ENCODE measurements around the gene TAS1R3.
A peak's percentile ranks its signal among the peaks of the same experiment; 100 is the strongest.

Gene TAS1R3

DNA sequence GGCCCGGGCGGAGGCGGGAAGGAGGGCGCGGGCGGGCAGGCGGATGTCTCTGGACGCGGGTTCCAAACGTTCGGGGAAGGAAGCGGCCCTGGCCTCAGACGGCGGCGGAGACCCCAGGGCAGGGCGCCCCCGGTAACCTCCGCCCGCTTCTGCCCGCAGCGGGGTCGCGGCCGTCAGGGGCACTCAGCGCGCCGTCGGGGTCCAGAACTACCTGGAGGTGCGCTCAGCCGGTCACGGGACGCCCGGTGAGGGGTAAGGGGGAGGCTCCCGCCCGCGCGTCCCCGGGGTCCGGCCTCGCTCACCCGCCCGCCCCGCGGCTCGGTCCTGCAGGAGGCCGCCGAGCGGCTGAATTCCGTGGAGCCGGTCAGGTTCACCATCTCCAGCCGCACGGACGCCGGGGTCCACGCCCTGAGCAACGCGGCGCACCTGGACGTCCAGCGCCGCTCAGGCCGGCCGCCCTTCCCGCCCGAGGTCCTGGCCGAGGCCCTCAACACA is 22.3 kb upstream of the TAS1R3 start:
- TF ChIP-seq TAF1 (IDR thresholded peaks at IDR 0.05; ENCODE audit: borderline replicate concordance, insufficient read depth, low read length) (no peak), FOXP2 (optimal IDR thresholded peaks at IDR 0.05; ENCODE audit: borderline replicate concordance, extremely low read depth, extremely low read length, insufficient read depth) (no peak), SIN3A (IDR thresholded peaks at IDR 0.05; ENCODE audit: borderline replicate concordance, insufficient read depth, low read length) (no peak), POLR2AphosphoS5 (IDR thresholded peaks at IDR 0.05; ENCODE audit: low read depth, low read length) (no peak)

DNA sequence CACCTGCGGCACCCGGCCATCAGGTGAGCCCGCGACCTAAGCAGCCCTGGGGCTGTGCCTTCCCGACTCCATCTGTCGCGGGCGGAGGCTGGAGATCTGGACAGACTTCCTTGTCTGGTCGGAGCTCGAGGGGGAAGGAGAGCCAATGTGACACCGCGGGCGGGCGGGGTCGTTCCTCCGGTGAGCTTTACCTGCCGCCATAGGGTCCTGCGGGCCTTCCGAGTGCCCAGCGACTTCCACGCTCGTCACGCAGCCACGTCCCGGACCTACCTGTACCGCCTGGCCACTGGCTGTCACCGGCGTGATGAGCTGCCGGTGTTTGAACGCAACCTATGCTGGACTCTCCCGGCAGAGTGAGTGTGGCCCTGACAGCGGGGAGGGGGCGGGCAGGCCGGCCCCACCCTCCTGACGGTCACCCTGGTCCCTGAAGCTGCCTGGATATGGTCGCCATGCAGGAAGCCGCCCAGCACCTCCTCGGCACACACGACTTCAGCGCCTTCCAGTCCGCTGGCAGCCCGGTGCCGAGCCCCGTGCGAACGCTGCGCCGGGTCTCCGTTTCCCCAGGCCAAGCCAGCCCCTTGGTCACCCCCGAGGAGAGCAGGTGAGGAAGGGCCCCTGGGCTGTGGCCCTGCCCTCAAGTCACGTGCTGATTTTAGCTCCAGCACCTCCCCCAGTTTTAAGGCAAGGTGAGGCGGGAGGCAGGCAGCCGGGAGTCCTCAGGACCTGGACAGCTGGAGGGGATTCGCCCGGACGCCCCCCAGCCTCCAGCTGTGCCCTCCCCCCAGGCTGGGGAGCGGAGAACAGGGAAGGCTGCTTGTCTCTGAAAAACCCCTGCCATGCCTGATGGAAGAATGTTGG is 21.6 kb upstream of the TAS1R3 start:
- no peak for TF ChIP-seq TAF1 (IDR thresholded peaks at IDR 0.05; ENCODE audit: borderline replicate concordance, insufficient read depth, low read length)
- 0 out of 2 replicates have a peak, but pooled peaks have one; percentile 36 for TF ChIP-seq POLR2AphosphoS5 (IDR thresholded peaks at IDR 0.05; ENCODE audit: low read depth, low read length)
- TF ChIP-seq, protein P1, sequence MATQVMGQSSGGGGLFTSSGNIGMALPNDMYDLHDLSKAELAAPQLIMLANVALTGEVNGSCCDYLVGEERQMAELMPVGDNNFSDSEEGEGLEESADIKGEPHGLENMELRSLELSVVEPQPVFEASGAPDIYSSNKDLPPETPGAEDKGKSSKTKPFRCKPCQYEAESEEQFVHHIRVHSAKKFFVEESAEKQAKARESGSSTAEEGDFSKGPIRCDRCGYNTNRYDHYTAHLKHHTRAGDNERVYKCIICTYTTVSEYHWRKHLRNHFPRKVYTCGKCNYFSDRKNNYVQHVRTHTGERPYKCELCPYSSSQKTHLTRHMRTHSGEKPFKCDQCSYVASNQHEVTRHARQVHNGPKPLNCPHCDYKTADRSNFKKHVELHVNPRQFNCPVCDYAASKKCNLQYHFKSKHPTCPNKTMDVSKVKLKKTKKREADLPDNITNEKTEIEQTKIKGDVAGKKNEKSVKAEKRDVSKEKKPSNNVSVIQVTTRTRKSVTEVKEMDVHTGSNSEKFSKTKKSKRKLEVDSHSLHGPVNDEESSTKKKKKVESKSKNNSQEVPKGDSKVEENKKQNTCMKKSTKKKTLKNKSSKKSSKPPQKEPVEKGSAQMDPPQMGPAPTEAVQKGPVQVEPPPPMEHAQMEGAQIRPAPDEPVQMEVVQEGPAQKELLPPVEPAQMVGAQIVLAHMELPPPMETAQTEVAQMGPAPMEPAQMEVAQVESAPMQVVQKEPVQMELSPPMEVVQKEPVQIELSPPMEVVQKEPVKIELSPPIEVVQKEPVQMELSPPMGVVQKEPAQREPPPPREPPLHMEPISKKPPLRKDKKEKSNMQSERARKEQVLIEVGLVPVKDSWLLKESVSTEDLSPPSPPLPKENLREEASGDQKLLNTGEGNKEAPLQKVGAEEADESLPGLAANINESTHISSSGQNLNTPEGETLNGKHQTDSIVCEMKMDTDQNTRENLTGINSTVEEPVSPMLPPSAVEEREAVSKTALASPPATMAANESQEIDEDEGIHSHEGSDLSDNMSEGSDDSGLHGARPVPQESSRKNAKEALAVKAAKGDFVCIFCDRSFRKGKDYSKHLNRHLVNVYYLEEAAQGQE (IDR thresholded peaks at IDR 0.05; ENCODE audit: insufficient read depth in 1 of 2, low read depth in 2 of 2, low read length in 2 of 2): no peak
- no peak for TF ChIP-seq FOXP2 (optimal IDR thresholded peaks at IDR 0.05; ENCODE audit: borderline replicate concordance, extremely low read depth, extremely low read length, insufficient read depth)
- TF ChIP-seq SIN3A (IDR thresholded peaks at IDR 0.05; ENCODE audit: borderline replicate concordance, insufficient read depth, low read length): no peak

DNA sequence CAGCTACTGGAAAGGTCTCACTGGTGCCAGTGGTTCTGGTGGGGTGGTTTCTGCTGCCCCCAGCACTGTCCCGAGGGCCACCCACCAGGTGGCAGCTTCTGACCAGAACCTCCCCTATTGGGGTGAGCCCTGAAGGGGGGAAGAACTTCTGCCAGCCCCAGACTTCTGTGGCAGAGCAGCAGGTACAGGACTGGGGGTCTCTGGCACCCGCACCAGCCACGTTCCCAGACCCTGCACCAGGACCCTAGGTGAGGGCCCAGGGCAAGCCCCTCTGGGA is 21.0 kb upstream of the TAS1R3 start:
- TF ChIP-seq, protein P1 (IDR thresholded peaks at IDR 0.05; ENCODE audit: insufficient read depth in 1 of 2, low read depth in 2 of 2, low read length in 2 of 2): no peak
- TF ChIP-seq TAF1 (IDR thresholded peaks at IDR 0.05; ENCODE audit: borderline replicate concordance, insufficient read depth, low read length): no peak
- TF ChIP-seq POLR2AphosphoS5 (IDR thresholded peaks at IDR 0.05; ENCODE audit: low read depth, low read length): no peak
- TF ChIP-seq SIN3A (IDR thresholded peaks at IDR 0.05; ENCODE audit: borderline replicate concordance, insufficient read depth, low read length): no peak
- no peak for TF ChIP-seq FOXP2 (optimal IDR thresholded peaks at IDR 0.05; ENCODE audit: borderline replicate concordance, extremely low read depth, extremely low read length, insufficient read depth)

DNA sequence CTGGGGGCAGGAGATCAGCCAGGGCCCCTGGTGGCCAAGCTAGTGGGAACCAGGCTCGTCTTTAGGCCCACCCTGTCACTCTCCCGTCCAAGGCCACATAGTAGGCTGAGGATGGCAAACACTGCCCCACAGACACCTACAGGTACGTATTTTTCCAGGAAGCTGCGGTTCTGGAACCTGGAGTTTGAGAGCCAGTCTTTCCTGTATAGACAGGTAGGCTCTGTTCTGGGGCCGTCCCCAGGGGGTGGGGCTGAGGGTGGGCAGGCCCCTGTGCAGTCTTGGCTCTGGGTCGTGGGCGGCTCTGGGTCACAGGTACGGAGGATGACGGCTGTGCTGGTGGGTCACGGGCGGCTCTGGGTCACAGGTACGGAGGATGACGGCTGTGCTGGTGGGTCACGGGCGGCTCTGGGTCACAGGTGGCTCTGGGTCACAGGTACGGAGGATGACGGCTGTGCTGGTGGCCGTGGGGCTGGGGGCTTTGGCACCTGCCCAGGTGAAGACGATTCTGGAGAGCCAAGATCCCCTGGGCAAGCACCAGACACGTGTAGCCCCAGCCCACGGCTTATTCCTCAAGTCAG is 20.5 kb upstream of the TAS1R3 start:
- no peak for TF ChIP-seq TAF1 (IDR thresholded peaks at IDR 0.05; ENCODE audit: borderline replicate concordance, insufficient read depth, low read length)
- no peak for TF ChIP-seq SIN3A (IDR thresholded peaks at IDR 0.05; ENCODE audit: borderline replicate concordance, insufficient read depth, low read length)
- TF ChIP-seq, protein P1 (IDR thresholded peaks at IDR 0.05; ENCODE audit: insufficient read depth in 1 of 2, low read depth in 2 of 2, low read length in 2 of 2): no peak
- TF ChIP-seq POLR2AphosphoS5 (IDR thresholded peaks at IDR 0.05; ENCODE audit: low read depth, low read length): no peak
- TF ChIP-seq FOXP2 (optimal IDR thresholded peaks at IDR 0.05; ENCODE audit: borderline replicate concordance, extremely low read depth, extremely low read length, insufficient read depth): no peak

DNA sequence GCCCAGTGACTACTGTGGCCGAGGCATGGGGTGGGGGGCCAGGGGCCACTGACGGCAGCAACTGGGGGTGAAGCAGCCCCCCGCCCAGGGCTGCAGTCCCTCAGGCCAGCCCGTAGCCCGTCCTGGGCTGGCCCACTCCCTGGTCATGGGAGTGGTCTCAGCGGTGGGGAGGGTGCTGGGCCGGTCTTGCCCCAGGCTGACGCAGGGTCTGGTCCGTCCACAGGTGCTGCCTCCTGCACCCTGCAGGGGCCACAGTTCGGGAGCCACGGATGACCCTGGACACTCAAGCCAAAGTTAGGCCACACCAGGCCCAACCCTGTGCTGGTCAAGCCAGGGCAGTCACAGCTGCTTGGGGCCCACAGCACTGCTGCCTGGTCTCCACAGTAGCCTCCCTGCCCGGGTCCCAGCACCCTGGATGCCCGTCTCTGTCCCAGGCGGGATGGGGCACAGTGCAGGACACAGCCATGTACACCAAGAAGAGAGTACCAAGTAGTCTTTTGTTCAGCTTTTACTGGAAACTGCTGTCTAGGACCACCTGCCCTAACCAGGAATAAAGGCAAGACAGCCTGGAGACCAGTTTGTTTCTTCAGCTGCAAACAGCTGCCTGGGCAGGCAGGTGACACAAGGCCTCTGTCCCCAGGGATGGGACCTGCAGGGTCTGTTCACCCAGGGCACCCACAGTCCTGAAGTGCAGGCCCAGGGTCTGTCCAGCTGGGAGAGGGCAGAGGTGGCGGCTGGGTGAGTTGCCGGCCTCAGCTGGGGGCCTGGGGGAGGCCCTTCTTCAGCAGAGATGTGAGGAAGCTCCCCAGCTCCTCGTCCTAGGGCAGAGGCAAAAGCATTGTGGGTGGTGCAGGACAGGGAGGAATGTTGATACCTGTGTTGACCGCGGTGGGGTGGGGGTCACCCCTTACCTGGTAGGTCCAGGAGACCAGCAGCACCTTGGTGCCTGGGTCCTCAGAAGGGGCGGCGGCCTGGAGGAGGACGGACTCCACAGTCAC is 19.7 kb upstream of the TAS1R3 start:
- no peak for TF ChIP-seq TAF1 (IDR thresholded peaks at IDR 0.05; ENCODE audit: borderline replicate concordance, insufficient read depth, low read length)
- TF ChIP-seq POLR2AphosphoS5 (IDR thresholded peaks at IDR 0.05; ENCODE audit: low read depth, low read length): no peak; the same call in 1 of the 2 replicates
- TF ChIP-seq, protein P1 (IDR thresholded peaks at IDR 0.05; ENCODE audit: insufficient read depth in 1 of 2, low read depth in 2 of 2, low read length in 2 of 2): no peak
- no peak for TF ChIP-seq SIN3A (IDR thresholded peaks at IDR 0.05; ENCODE audit: borderline replicate concordance, insufficient read depth, low read length)
- no peak for TF ChIP-seq FOXP2 (optimal IDR thresholded peaks at IDR 0.05; ENCODE audit: borderline replicate concordance, extremely low read depth, extremely low read length, insufficient read depth)

All from PFSK-1 (cell line).